Natural killer cell (primary cell): ENCODE measurements around the gene GNG12. TPM values are rescaled to one million over a fixed set of nuclear protein-coding genes. Genes with fewer than 3 reads are reported as not detected.

ENCODE experiments used
- ATAC-seq, 3 donors: fragments of 150-1000 bp in 2 of 3; fragments of 200-7000 bp in 1 of 3; cut with Tn5 transposase; 1 replicate in 1 of 3; 2 replicates in 2 of 3; pipeline ENCODE4 v1.10.0; 2021; ENCODE audit warnings: mild to moderate bottlenecking in 2 of 3, moderate library complexity in 2 of 3
- DNase-seq, 2 donors: peaks; one replicate each; pipeline versions ENCODE4 v3.0.0 to v3.0.0-alpha.2; 2013 to 2021; ENCODE audit warnings: mixed read lengths in 1 of 2
- H3K27ac ChIP-seq: one replicate; pipeline ENCODE4 v1.5.1; 2013; ENCODE audit warnings: mild to moderate bottlenecking, low read length
- H3K27me3 ChIP-seq: one replicate; pipeline ENCODE4 v1.6.1; 2013; ENCODE audit warnings: low read length; ENCODE audit not compliant: control insufficient read depth, insufficient read depth
- H3K36me3 ChIP-seq: one replicate; pipeline ENCODE4 v1.6.1; 2013; ENCODE audit warnings: low read length; ENCODE audit not compliant: control insufficient read depth, insufficient read depth
- H3K4me1 ChIP-seq: one replicate; pipeline ENCODE4 v1.6.1; 2013; ENCODE audit warnings: low read length; ENCODE audit not compliant: control insufficient read depth, insufficient read depth
- H3K4me3 ChIP-seq: one replicate; pipeline ENCODE4 v1.5.1; 2013; ENCODE audit warnings: low read length
- H3K9me3 ChIP-seq: one replicate; pipeline ENCODE4 v1.6.1; 2013; ENCODE audit warnings: low read length; ENCODE audit not compliant: control insufficient read depth, insufficient read depth
- H3K27ac Mint-ChIP-seq, 2 donors: one replicate each; pipeline ENCODE4 v1.8.0; 2022; ENCODE audit warnings: mild to moderate bottlenecking in 2 of 2, mixed read lengths in 2 of 2, moderate library complexity in 1 of 2
- H3K27me3 Mint-ChIP-seq, 2 donors: one replicate each; pipeline ENCODE4 v1.8.0; 2022; ENCODE audit warnings: low read depth in 2 of 2, mixed read lengths in 2 of 2
- H3K36me3 Mint-ChIP-seq: one replicate; pipeline ENCODE4 v1.8.0; 2022; ENCODE audit warnings: mixed read lengths
- H3K4me1 Mint-ChIP-seq, 2 donors: one replicate each; pipeline ENCODE4 v1.8.0; 2022; ENCODE audit warnings: mixed read lengths in 2 of 2
- H3K4me3 Mint-ChIP-seq: one replicate; pipeline ENCODE4 v1.8.0; 2022; ENCODE audit warnings: mild to moderate bottlenecking, moderate library complexity, mixed read lengths
- H3K9me3 Mint-ChIP-seq, 2 donors: one replicate each; pipeline ENCODE4 v1.8.0; 2022; ENCODE audit warnings: mixed read lengths in 2 of 2
- CTCF ChIP-seq: fragments of 200-600 bp; IDR thresholded peaks from one replicate; pipeline ENCODE4 v1.8.0; 2022; ENCODE audit warnings: antibody characterized with exemption
- WGBS: methylation state at CpG from one replicate; pipeline ENCODE4 v1.1.7; 2013; ENCODE audit warnings: missing lambda C conversion rate; ENCODE audit not compliant: insufficient coverage; 5-methylcytosine and 5-hydroxymethylcytosine counted together
- intact Hi-C: fragments of 100-400 bp; cut with micrococcal nuclease; formaldehyde crosslinking; loops from one replicate; pipeline ENCODE4 v1.14.2; 2022
- total RNA-seq, 4 donors: library from RNA; stranded (reverse); fragments of 120-200 nt in 1 of 4; gene quantifications; one replicate each; pipeline versions ENCODE4 v1.2.3 to v1.2.4, GENCODE V29; 2013 to 2022

The GNG12 gene
- total RNA-seq, 3 donors from 2014 or later (not counting 1 experiment from before 2014, with no cell fraction given), result not detected

DNA sequence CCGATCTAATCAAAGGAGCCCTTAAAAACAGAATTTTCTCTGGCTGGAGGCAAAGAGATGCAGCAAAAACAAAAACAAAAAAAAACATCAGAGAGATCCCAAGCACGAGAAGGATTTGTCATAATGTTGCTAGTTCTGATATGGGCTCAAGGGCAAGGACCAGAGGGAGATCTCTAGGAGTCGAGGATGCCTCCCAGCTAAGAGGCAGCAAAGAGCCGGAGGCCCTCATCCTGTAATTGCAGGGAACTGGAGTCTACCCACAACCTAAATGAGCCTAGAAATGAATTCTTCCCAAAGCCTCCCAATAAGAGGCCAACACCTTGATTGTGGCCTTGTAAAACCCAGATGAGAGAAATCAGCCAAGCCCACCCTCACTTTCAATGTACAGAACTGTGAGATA lies 12.0 kb downstream of the GNG12 start:
- WGBS, result 87% methylated on average over 4 of the region's 4 CpGs

GRCh38 chr1:67818725-67819301 lies 14.5 kb downstream of the GNG12 start:
- 75% methylated on average over 8 of the region's 8 CpGs for WGBS
- Mint-ChIP-seq H3K4me3 (no peak overlapping the region), H3K36me3 (no peaks in the 10 kb centered on the region)

More for the DNA sequence above, 12.0 kb downstream of the GNG12 start:
- peaks cover 16 to 20% of the 10 kb centered on the region in 2 donors for H3K27me3 Mint-ChIP-seq
- no peak overlapping the region for H3K4me3 Mint-ChIP-seq
- Histone ChIP-seq H3K27ac (no peak overlapping the region), H3K4me1 (no peaks in the 10 kb centered on the region), H3K36me3 (no peaks in the 10 kb centered on the region), H3K9me3 (no peaks in the 10 kb centered on the region), H3K27me3 (no peaks in the 10 kb centered on the region), H3K4me3 (no peak overlapping the region)
- H3K4me1 Mint-ChIP-seq, result no peaks in the 10 kb centered on the region
- H3K36me3 Mint-ChIP-seq, result no peaks in the 10 kb centered on the region
- H3K9me3 Mint-ChIP-seq, result no peaks in the 10 kb centered on the region
- intact Hi-C loops, result no loop called here
- DNase-seq (no peak), ATAC-seq (no peak)
- no peak for TF ChIP-seq CTCF
- H3K27ac Mint-ChIP-seq, result no peak overlapping the region

GRCh38 chr1:67818162-67818561 lies 15.1 kb downstream of the GNG12 start:
- H3K27ac ChIP-seq, result no peak overlapping the region
- ATAC-seq, result no peak
- no peaks in the 10 kb centered on the region for H3K9me3 ChIP-seq
- H3K27me3 Mint-ChIP-seq, result peaks cover 7 to 8% of the 10 kb centered on the region in 2 donors
- H3K27me3 ChIP-seq, result no peaks in the 10 kb centered on the region
- H3K4me3 ChIP-seq, result no peak overlapping the region
- no peaks in the 10 kb centered on the region for H3K4me1 ChIP-seq
- 100% methylated on average over 1 of the region's 1 CpG for WGBS
- no peak for TF ChIP-seq CTCF
- H3K36me3 Mint-ChIP-seq, result no peaks in the 10 kb centered on the region
- no peak overlapping the region for H3K27ac Mint-ChIP-seq
- DNase-seq, result no peak
- no peaks in the 10 kb centered on the region for H3K9me3 Mint-ChIP-seq
- no peaks in the 10 kb centered on the region for H3K4me1 Mint-ChIP-seq
- no peak overlapping the region for H3K4me3 Mint-ChIP-seq
- no peaks in the 10 kb centered on the region for H3K36me3 ChIP-seq
- intact Hi-C loops, result no loop called here

More at GRCh38 chr1:67818725-67819301, 14.5 kb downstream of the GNG12 start:
- Histone ChIP-seq H3K27me3 (no peaks in the 10 kb centered on the region), H3K9me3 (no peaks in the 10 kb centered on the region), H3K27ac (no peak overlapping the region), H3K36me3 (no peaks in the 10 kb centered on the region), H3K4me1 (no peaks in the 10 kb centered on the region), H3K4me3 (no peak overlapping the region)
- Mint-ChIP-seq H3K9me3 (no peaks in the 10 kb centered on the region), H3K27me3 (peaks cover 7 to 10% of the 10 kb centered on the region in 2 donors), H3K27ac (no peak overlapping the region), H3K4me1 (no peaks in the 10 kb centered on the region)
- DNase-seq (no peak), ATAC-seq (no peak)
- TF ChIP-seq CTCF, result no peak
- intact Hi-C loops, result no loop called here

DNA sequence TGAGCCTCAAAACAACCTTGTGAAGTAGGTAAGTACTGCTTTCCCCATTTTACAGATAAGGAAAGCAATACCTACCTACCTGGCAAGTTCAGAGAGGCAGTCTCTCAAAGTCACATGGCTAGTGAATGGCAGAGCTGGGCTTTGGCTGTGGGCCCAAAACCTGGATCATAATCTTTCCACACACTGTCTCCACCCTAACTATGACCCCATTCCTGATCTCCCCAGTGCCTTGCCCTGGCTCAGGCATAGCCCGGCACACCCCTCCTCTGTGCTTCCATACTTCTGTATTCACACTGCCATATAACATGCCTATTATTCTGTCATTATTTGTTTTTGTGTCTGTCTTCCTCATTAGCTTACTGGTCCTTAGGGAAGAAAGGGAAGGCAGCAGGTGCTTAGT lies 15.9 kb downstream of the GNG12 start:
- Mint-ChIP-seq H3K4me3 (no peak overlapping the region), H3K9me3 (no peaks in the 10 kb centered on the region), H3K4me1 (no peaks in the 10 kb centered on the region), H3K27ac (no peak overlapping the region), H3K36me3 (no peaks in the 10 kb centered on the region), H3K27me3 (peaks cover 7 to 8% of the 10 kb centered on the region in 2 donors)
- Histone ChIP-seq H3K27ac (no peak overlapping the region), H3K4me1 (no peaks in the 10 kb centered on the region), H3K4me3 (no peak overlapping the region), H3K27me3 (no peaks in the 10 kb centered on the region), H3K36me3 (no peaks in the 10 kb centered on the region), H3K9me3 (no peaks in the 10 kb centered on the region)
- ATAC-seq (no peak), DNase-seq (no peak)
- intact Hi-C loops, result no loop called here
- WGBS, result 100% methylated on average over 1 of the region's 1 CpG
- no peak for TF ChIP-seq CTCF
